Left renal pelvis (tissue), 4 donors: Measurements from ENCODE around the gene CLCN4. TPM values are rescaled to one million over a fixed set of nuclear protein-coding genes. Genes with fewer than 3 reads are reported as not detected.

ENCODE experiments used
- DNase-seq, 4 donors: peaks; one replicate each; pipeline ENCODE4 v3.0.0-alpha.2; 2013; ENCODE audit warnings: low read depth in 4 of 4, low spot score in 3 of 4
- polyA plus RNA-seq, 4 donors: library from polyadenylated mRNA; unstranded; fragments of 120-200 nt; gene quantifications; one replicate each; pipeline ENCODE4 v1.2.1, GENCODE V29; 2013; ENCODE audit not compliant: insufficient read length in 4 of 4

CLCN4 gene
- polyA plus RNA-seq, 4 donors, result 3.7 to 6.2 (median 5.4) TPM

DNA sequence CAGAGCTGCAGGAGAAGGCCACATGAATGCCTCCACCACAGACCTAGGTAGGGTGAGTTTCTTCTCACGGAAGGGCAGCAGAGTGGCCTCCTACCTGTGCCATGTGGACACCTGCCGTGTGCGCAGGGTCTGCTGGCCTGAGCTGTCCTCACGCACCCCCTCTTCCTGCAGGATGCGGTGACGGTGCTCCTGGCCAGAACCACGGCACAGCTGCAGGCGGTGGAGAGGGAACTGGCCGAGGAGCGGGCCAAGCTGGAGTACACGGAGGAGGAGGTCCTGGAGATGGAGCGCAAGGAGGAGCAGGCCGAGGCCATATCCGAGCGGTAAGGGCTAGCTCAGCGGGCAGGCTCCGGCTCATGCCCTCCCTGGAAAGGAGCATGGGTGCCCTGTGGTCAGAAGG lies 28.4 kb upstream of the CLCN4 start:
- no peak for DNase-seq

DNA sequence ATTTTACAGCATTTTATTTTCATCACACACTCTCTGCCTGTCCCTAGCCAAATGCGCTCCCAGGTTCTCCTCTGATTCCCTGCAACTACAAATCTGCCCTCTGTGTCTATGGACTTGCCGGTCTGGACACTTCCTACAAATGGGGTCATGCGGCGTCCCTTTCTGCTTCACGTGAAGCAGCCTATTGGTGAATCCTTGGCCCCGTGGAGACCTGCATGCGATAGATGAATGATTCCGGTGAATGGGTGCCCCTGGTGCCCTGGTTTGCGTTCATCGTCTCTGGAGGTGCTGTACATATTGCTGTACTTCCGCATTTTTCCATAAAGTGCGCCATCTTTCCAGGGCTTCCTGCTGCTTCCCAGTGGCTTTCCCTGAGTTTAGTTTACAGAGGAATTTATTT lies 27.5 kb upstream of the CLCN4 start:
- DNase-seq, result no peak

DNA sequence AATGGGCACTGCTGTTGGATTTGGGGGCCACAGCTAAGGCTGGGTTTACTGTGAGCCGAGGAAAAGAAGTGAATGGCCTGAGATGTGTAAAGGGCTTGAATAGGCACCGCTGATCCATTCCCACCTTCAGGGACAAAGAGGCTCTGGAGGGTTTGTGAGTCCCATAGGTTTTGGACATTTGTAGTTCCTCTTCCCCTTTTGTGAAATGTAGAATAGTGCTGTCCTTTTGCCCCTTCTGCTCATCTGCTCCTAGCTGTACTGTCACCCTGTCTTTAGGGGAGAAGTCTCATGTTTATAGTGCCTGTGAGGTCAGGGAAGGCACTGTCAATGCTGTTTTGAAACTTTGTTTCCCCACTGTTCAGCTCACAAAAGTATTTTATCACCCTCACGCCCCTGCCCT lies 26.4 kb upstream of the CLCN4 start:
- DNase-seq, result no peak

DNA sequence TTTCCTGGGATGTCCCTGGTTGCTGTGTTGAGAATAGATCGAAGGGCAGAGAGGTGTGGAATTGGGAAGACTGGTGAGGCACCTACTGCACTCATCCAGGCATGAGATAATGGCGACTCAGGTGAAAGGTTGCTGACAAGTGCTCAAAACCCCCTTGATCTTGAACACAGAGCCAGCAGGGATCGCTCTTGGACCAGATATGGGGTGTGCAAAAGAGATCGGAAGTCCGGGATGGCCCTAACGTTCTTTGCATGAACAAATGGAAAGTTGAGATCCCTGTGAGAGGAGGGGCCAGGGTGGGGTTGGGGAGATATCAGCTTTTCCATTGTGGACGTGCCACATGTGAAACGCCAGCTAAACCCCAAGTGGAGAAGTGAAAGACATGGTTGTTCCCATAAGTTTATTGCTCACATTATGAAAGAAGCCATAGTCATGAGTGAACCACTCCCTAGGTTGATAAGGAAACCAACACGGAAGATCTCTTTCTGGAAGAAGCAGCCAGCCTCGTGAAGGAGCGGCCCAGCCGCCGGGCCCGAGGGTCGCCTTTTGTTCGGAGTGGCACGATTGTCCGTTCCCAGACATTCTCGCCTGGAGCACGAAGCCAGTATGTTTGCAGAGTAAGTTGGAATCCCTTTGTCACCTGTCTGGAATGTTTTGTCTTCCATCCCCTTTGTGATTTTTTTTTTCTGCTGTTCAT lies 22.6 kb upstream of the CLCN4 start:
- no peak for DNase-seq

DNA sequence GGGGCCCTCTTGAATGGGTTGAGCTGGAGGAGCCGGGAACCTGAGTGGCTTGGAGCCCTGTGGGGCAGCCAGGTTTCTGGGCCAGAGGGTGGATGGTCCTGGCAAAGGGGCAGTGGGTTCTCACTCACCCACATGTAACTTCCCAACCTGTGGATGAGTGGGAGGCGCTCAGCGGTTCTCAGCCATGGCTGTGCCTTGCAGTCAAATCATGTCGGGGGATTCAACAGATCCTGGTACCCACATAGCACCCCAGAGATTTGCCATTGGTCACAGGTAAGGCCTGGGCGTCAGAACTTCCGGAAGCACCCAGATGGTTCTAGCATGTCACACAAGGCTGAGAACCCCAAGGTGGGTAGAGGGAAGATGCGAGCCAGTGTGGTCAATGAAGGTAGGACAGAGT lies 21.9 kb upstream of the CLCN4 start:
- DNase-seq, result no peak

DNA sequence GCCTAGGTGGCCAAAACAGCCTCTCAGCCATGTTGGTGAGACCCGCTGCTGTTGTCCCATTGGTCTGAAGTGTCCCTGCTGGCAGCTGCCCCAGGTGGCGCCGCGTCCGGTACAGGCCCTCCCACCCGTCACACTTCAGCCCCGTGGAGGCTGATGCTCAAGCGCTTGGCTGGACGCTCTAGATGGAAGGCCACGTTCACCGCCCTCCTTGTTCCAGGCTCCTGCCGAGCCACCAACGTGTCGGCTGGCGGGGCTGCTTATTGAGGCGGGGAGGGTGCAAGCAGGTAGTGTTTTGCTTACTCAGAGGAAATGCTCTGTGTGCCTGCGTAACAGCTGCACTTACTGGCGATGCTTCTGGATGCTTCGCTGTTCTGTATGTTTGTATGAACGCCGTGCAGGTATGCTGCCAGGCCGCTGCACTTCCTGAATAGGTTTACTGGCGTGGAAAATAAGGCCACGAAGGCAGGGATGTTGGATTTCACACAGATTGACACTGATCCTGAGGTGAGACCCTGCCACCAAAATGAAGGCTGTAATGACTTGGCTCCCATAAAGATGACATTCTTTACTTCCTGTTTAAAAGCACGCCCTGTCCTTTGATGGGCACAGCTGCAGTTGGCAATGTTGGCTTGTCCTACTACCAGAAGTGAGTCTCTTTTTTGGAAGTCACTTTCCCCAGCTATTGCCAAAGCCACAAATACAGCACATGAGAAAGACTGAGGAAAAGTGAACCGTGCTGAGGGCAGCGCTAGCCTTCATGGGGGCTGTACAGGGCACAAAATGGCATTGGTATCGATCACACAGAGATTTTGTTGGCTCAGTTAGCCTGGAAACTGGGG lies 21.0 kb upstream of the CLCN4 start:
- DNase-seq, result no peak

DNA sequence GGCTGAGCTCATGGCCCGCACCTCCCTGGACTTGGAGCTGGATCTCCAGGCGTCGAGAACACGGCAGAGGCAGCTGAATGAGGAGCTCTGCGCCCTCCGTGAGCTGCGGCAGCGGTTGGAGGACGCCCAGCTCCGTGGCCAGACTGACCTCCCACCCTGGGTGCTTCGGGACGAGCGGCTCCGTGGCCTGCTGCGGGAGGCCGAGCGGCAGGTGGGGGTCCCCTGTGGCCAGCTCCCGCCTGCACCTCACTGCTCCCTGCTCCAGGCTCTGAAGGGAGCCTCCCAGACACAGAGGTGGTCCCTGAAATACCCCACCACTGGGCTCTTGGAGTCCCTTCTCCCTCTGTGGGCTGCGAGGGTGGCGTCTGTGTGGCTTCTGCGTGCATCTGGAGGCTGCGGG lies 18.0 kb upstream of the CLCN4 start:
- DNase-seq, result no peak

DNA sequence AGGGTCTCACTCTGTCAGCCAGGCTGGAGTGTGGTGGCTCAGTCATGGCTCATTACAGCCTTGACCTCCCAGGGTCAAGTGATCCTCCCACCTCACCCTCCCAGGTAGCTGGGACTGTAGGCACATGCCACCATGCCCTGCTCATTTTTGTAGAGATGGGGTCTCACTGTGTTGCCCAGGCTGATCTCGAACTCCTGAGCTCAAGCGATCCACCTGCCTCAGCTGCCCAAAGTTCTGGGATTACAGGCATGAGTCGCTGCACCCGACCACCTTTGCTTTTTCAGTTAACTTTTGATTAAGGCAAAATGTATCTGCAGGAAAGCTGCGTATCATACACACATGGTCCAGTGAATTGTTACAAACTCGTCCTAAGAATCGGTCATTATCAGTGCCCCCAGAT lies 16.5 kb upstream of the CLCN4 start:
- no peak for DNase-seq

DNA sequence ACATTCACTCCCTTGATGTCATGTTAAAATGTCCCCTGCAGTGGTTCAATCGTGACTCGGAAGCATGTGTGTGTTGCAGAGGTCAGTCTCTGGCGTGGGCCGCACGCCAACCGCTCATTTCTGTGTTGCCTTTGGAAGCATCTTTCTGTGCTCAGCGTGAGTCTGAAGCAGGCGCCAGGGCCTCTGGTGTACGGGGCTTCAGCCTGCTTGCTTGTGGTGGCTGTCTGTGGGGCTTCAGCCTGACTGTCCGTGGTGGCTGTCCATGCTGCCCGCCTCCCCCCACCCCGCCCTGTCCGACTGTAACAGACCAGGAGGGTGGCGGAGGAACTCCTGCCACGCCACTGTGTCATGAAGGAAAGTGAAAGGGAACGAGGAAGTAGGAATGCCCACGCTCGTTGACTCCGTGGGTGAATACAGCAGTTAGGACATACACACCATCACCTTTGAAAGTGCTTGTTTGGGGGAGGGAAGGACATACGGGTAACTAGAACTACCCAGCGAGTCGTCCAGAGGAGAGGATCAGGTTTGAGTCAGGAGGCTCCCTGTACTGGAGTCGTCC lies 14.7 kb upstream of the CLCN4 start:
- DNase-seq, result no peak

DNA sequence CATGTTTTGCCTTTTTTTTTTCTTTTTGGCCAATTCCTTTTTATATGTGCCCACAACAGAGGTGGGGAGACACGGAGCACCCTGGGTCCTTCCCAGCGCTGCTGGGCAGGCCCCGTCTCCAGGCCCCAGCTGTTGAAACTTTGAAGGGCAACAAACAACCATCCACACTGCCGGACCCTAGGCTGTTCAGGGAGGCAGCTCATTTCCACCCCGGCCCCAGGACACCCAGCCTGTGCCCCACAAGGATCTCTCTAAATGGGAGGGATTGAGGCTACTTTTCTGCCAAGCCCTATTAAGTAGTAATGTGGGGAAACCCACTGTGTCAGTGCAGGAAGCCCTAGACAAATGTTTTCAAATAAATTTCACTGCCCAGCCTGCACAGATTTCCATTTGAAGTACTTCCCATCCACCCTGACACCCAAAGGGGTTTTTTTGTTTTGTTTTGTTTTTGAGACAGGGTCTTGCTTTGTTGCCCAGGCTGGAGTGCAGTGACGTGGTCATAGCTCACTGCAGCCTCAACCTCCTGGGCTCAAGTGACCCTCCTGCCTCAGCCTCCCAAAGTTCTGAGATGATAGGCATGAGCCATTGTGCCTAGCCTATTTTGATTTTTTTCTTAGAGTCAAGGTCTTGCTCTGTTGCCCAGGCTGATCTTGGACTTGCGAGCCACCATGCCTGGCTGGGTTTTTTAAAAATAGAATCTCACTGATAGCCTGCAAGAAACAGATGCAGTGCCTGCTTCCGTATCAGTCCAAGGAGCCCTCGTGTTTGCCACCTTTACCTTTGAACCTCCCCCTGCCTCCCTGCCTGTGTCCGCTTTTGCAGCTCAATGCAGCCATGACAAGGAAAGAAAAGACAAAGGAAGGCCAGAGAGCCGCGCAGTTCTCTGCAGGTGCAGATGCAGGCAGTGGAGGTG lies 13.4 kb upstream of the CLCN4 start:
- DNase-seq, result no peak

DNA sequence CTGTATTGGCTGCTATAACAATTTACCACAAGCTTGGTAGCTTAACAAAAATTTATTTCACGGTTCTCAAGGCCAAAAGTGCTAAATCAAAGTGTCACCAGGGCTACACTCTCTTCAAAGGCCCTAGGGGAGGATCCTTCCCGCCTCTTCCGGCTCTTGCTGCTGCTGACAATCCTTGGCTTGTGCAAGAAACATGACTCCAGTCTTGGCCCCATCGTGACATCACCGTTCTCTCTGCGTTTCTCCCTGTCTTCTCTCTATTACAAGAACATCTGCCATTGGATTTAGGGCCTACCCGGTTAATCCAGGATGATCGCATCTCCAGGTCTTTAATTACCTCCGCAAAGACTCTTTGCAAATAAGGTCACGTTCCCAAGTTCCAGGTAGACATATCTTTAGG lies 10.4 kb upstream of the CLCN4 start:
- no peak for DNase-seq

DNA sequence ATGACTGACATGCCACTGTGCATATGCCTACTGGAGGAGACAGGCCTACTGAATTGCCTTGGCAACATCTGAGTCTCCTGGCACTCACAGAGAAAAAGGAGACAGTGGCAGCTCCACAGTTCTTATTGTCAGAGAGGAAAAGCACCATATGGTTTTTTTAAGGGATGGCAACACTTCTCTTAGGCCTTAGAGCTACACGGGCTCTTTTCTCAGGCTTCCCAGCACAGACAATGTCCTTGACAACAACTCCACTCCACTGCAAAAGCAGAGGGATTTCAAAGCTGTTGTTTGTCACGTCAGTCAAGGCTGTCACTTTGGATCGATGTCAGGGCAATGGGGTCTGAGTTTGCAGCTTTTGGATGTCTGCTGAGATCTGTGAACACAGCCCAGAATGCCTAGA lies 4.7 kb upstream of the CLCN4 start:
- DNase-seq, result no peak

DNA sequence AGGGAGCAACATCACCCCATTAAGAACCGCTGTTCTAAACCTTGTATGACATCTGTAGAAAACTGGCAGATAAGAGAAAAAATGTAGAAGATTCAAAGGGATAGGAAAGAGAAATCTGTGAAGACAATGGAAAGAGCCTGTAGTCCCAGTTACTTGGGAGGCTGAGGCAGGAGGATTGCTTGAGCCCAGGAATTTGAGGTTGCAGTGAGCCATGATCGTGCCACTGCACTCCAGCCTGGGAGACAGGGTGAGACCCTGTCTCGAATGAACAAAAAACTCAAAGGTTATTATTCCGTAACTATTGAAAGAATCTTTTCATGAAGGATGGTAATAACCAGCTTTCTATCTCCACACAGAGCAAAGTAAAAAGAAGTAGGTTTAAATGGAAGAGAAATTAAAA lies 1.6 kb upstream of the CLCN4 start:
- no peak for DNase-seq

DNA sequence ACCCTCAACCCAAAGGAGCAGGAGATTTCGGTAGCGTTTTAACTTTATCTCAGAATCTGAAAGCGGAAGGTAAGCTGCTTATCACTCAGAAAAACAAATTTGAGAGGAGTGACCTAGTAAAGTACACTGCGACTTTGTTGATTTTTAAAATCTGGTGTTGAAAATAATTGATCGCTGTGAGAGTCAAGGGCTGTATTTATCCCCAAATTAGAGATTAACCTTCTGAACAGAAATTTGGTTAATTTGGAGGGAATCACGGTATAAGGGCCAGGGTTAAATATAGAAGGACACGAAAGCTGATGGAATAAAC lies 212 bp downstream of the CLCN4 start:
- DNase-seq, result no peak

DNA sequence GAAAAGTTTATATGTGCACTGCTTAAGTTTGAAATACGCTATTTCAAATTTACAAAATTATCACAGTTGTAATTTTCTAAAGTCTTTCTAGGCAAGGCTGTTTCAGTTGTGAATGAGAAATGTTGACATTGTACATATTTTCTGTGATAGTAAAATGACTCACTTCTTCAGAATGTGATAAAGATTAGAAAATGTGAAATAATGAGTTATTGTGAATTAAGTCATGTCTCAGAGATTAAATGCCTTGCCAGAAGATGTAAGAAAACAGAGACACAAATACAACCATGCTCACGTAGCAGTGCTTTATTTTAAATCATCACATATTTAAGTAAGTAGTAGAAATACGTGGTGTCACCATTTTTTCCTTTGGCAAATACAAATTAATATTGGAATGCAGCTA lies 768 bp downstream of the CLCN4 start:
- no peak for DNase-seq

DNA sequence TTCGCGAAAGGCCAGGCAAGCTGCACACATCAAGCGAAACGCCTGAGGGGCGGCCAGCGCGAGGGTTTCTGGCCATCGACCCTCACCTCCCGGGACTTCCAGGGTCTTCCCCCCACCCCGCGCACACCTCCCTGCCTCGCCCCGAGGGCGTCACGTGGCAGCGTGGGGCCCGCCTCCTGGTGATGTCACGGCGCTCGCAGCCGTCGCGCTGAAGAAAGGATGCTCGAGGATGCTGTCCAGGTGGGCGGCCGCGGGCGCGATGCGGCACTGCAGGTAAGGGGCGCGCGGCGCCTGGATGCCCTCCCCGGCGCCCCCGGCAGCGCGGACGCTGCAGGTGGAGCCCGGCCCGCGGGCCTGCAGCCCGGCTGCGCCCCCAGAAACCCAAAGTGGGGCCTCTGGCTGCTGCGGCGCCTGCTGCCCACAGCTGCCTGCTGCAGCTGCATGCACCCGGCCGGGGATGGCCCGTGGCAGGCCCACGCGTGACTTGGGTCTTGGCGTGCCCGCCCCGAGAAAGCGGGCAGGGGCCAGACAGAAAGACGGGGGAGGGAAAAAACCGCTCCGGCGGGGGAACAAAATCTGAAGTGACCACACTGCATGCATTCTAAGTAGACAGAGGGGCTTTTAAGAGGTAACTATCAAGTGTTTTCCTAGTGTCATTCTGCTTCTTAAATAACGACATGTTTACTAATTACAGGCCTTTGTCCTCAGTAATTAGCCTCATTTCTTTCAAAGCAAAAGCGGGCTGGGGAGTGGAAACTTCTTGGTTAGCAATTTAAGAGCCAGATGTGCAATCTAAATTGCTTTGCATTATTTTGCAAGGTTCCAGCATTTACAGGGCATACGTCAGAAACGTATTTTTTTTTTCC lies 1.7 kb downstream of the CLCN4 start:
- DNase-seq, result no peak

DNA sequence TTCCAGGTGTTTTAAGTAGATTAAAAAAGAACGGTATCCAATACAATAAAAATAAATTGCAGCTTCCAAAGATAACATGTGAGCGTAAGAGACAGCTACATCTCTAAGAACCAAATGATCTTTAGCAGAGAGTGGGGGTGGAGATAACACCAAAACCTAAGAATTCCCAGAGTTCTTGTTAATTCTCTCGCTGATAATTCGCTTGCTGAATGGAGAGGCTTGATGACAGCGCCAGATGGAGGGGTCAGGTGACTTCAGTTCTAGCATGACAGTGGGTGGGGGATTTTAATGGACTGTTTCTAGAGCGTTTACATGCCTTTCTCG lies 2.3 kb downstream of the CLCN4 start:
- DNase-seq, result no peak

DNA sequence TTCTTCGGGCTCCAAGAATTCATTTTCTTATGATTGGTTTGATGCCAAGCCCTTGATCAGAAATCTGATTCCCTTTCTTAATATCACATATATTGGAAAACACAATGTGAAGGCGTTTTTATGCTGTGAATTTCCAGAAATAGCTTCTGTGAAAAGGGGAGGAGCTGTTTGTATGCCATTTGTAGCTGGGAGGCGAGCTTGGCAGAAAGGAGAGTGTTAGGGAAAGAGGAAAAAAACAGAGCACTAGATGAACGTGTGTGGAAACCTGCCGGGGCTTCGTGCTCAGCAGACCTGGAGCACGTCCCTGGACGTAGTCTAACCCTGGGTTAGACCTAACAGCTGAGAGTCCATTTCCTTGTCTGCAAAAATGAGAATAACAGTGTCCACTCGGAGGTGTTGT lies 3.4 kb downstream of the CLCN4 start:
- no peak for DNase-seq

DNA sequence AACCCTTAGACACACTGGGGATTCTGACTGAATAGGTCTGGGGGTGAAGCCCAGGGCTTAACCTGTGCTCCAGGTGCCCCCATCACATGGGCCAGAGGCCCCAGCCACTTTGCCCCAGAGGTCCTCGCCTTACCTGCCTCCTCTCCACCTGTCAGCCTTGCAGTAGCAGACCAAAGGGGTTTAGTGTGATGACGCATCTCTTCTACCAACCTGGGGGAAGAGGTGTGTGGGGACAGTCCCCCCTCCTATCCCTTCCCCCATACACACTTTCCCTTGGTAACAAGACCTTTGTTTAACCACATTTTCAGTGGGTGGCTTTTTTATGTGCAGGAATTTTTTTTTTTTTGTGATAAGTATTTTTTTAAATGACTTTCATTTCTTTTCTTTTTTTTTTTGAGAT lies 6.3 kb downstream of the CLCN4 start:
- DNase-seq, result no peak

DNA sequence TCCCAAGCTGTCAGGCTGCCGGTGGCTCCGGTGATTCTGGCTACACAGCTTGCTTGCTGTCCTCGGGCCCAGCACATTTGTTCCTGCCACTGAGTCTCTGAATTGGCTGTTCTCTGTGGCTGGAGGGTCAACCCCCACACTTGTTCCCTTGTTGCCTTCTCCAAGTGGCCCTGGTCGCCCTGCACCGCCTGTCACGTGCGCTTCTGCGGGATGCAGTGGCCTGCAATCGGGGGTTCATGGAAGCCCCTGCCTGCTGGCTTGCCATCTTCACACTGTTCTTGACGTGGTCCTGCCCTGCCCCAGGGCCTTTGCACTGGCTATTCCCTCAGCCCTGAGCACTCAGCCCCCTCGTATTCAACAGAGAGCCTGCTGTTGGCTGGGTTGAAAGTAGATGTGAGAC lies 8.1 kb downstream of the CLCN4 start:
- no peak for DNase-seq
